Peyer's patch (tissue), 4 donors: ENCODE data around the gene OR2T27. TPM values are rescaled to one million over a fixed set of nuclear protein-coding genes. Genes with fewer than 3 reads are reported as not detected.
"Not testable (repeated sequence)": the region's sequence is repeated elsewhere in the genome, so short reads cannot be mapped to it uniquely, and the experiment has no call there.

Experiments used
- DNase-seq, 3 donors: peaks; one replicate each; pipeline ENCODE4 v3.0.0-alpha.2; 2017 to 2019
- H3K27ac ChIP-seq, 4 donors: fragments of 200-600 bp; sonication (generic); one replicate each; pipeline ENCODE4 v1.5.1; 2016 to 2019
- H3K27me3 ChIP-seq, 2 donors: fragments of 200-600 bp; sonication (generic); one replicate each; pipeline ENCODE4 v1.5.1; 2019
- H3K36me3 ChIP-seq, 3 donors: fragments of 200-600 bp; sonication (generic); one replicate each; pipeline ENCODE4 v1.5.1; 2016 to 2019
- H3K4me1 ChIP-seq, 4 donors: fragments of 200-600 bp; sonication (generic); one replicate each; pipeline ENCODE4 v1.5.1; 2016 to 2019
- H3K4me3 ChIP-seq, 4 donors: fragments of 200-600 bp; sonication (generic); 1 replicate in 3 of 4; 2 replicates in 1 of 4; pipeline ENCODE4 v1.5.1; 2016 to 2019; ENCODE audit warnings: mild to moderate bottlenecking in 1 of 4
- H3K9me3 ChIP-seq, 4 donors: fragments of 200-600 bp; sonication (generic); one replicate each; pipeline ENCODE4 v1.5.1; 2016 to 2019; ENCODE audit warnings: mild to moderate bottlenecking in 1 of 4
- CTCF ChIP-seq, 6 experiments: fragments of 450-650 bp in 4 of 6; fragments of 200-600 bp in 2 of 6; sonication (generic) in 1 of 6; IDR thresholded peaks; one replicate each; pipeline ENCODE4 v1.5.1; 2017 to 2019; ENCODE audit warnings: antibody characterized with exemption in 6 of 6, mild to moderate bottlenecking in 3 of 6, moderate library complexity in 1 of 6
- POLR2A ChIP-seq, 2 donors: fragments of 450-650 bp; IDR thresholded peaks; one replicate each; pipeline ENCODE4 v1.5.1; 2017; ENCODE audit warnings: antibody characterized with exemption in 2 of 2, mild to moderate bottlenecking in 2 of 2, moderate library complexity in 2 of 2
- total RNA-seq, 4 donors: library from RNA; depleted of rRNA; stranded (reverse); fragments of >200 nt; gene quantifications; one replicate each; pipeline ENCODE4 v1.1.0, GENCODE V29; 2016

Gene OR2T27
- total RNA-seq, 4 donors from 2014 or later, result not detected

- Histone ChIP-seq H3K4me3 (no peak overlapping the region), H3K27ac (no peak overlapping the region), H3K9me3 (no peaks in the 10 kb centered on the region), H3K27me3 (no peaks in the 10 kb centered on the region), H3K36me3 (no peaks in the 10 kb centered on the region), H3K4me1 (no peaks in the 10 kb centered on the region)
- DNase-seq, result peak in 1 of 3 donors; percentile 54
- no peak for TF ChIP-seq POLR2A (IDR thresholded peaks at IDR 0.05)
- peak in 3 of 6 experiments; percentile 46 to 66 (median 59) for TF ChIP-seq CTCF (IDR thresholded peaks at IDR 0.05)
Measured at GRCh38 chr1:248686815-248687214, 31.5 kb upstream of the OR2T27 start.

GRCh38 chr1:248681651-248682050 lies 26.3 kb upstream of the OR2T27 start:
- Histone ChIP-seq H3K4me1 (no peaks in the 10 kb centered on the region), H3K27me3 (no peaks in the 10 kb centered on the region), H3K9me3 (no peaks in the 10 kb centered on the region), H3K4me3 (no peak overlapping the region), H3K36me3 (no peaks in the 10 kb centered on the region), H3K27ac (no peak overlapping the region)
- TF ChIP-seq CTCF (IDR thresholded peaks at IDR 0.05) (no peak), POLR2A (IDR thresholded peaks at IDR 0.05) (no peak)
- no peak for DNase-seq

- H3K27ac ChIP-seq, result no peak overlapping the region
- TF ChIP-seq POLR2A (IDR thresholded peaks at IDR 0.05) (no peak), CTCF (IDR thresholded peaks at IDR 0.05) (no peak)
- no peak overlapping the region for H3K4me3 ChIP-seq
- H3K27me3 ChIP-seq, result no peaks in the 10 kb centered on the region
- peaks cover 0 to 6% (median 0%) of the 10 kb centered on the region in 4 donors for H3K9me3 ChIP-seq
- no peaks in the 10 kb centered on the region for H3K36me3 ChIP-seq
- no peak for DNase-seq
- H3K4me1 ChIP-seq, result no peaks in the 10 kb centered on the region
Measured at GRCh38 chr1:248670003-248670402, 14.7 kb upstream of the OR2T27 start.

- not testable (repeated sequence) for H3K27me3 ChIP-seq, H3K36me3 ChIP-seq, H3K9me3 ChIP-seq, H3K4me3 ChIP-seq, H3K27ac ChIP-seq, H3K4me1 ChIP-seq
- peak in 1 of 3 donors; percentile 20 for DNase-seq
Measured at GRCh38 chr1:248663453-248664328, 8.4 kb upstream of the OR2T27 start.

GRCh38 chr1:248656797-248657196 lies 1.5 kb upstream of the OR2T27 start:
- not testable (repeated sequence) for H3K4me1 ChIP-seq, H3K27ac ChIP-seq, H3K9me3 ChIP-seq, H3K36me3 ChIP-seq, DNase-seq, H3K4me3 ChIP-seq, H3K27me3 ChIP-seq

- not testable (repeated sequence) for H3K27ac ChIP-seq, H3K4me3 ChIP-seq, DNase-seq, H3K36me3 ChIP-seq, H3K4me1 ChIP-seq, H3K9me3 ChIP-seq, H3K27me3 ChIP-seq
Measured at GRCh38 chr1:248648770-248649536, 6.4 kb downstream of the OR2T27 start.

- H3K4me1 ChIP-seq, H3K27me3 ChIP-seq, H3K9me3 ChIP-seq, H3K4me3 ChIP-seq, H3K36me3 ChIP-seq, DNase-seq, H3K27ac ChIP-seq: not testable (repeated sequence)
Measured at GRCh38 chr1:248645178-248645577, 10.2 kb downstream of the OR2T27 start, which contains the start of gene OR2T35. Gene OR2T35 (minus strand): TSS chr1:248645278. CDS start chr1:248639258, 6,020 bp downstream.

GRCh38 chr1:248642971-248643651 lies 12.2 kb downstream of the OR2T27 start:
- H3K36me3 ChIP-seq, DNase-seq, H3K4me1 ChIP-seq, H3K9me3 ChIP-seq, H3K4me3 ChIP-seq, H3K27me3 ChIP-seq, H3K27ac ChIP-seq: not testable (repeated sequence)

GRCh38 chr1:248641583-248641982 lies 13.7 kb downstream of the OR2T27 start:
- H3K27ac ChIP-seq, H3K27me3 ChIP-seq, H3K4me1 ChIP-seq, DNase-seq, H3K4me3 ChIP-seq, H3K9me3 ChIP-seq, H3K36me3 ChIP-seq: not testable (repeated sequence)

- H3K27ac ChIP-seq, H3K9me3 ChIP-seq, H3K4me3 ChIP-seq, DNase-seq, H3K4me1 ChIP-seq, H3K27me3 ChIP-seq, H3K36me3 ChIP-seq: not testable (repeated sequence)
Measured at GRCh38 chr1:248640906-248641305, 14.4 kb downstream of the OR2T27 start.

- H3K4me1 ChIP-seq, H3K9me3 ChIP-seq, H3K4me3 ChIP-seq, DNase-seq, H3K27me3 ChIP-seq, H3K36me3 ChIP-seq, H3K27ac ChIP-seq: not testable (repeated sequence)
Measured at GRCh38 chr1:248639652-248640051, 15.7 kb downstream of the OR2T27 start.
